C4-2B (cell line): Measurements from ENCODE around the gene RAVER2.

Experiments used
- ZFX ChIP-seq: fragments of 450-650 bp; IDR thresholded peaks from 2 replicates; pipeline ENCODE4 v1.6.1; 2017
- TF ChIP-seq, protein P1 (sequence below): fragments of 450-650 bp; conservative IDR thresholded peaks from 2 replicates; pipeline ENCODE4 v1.5.1; 2017; ENCODE audit warnings: mild to moderate bottlenecking

DNA sequence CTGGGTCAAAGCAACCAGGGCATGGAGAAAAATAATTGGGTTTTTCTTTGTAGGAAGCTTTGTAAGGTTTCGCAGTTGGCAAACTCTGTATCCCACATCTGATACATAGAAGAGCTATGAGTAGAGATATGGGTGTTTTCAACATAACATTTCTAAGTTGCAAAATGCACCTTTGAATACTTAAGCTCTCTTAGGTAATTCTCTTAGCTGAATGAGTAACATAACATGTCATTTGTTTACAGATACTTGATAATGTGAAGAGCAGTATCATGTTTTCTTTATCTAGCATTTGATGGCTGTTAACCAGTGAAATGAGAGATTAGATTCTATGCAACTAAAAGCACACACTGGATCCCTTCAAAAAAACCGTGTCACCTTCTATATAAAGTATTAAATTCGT lies 21.6 kb downstream of the RAVER2 start:
- TF ChIP-seq, protein P1, sequence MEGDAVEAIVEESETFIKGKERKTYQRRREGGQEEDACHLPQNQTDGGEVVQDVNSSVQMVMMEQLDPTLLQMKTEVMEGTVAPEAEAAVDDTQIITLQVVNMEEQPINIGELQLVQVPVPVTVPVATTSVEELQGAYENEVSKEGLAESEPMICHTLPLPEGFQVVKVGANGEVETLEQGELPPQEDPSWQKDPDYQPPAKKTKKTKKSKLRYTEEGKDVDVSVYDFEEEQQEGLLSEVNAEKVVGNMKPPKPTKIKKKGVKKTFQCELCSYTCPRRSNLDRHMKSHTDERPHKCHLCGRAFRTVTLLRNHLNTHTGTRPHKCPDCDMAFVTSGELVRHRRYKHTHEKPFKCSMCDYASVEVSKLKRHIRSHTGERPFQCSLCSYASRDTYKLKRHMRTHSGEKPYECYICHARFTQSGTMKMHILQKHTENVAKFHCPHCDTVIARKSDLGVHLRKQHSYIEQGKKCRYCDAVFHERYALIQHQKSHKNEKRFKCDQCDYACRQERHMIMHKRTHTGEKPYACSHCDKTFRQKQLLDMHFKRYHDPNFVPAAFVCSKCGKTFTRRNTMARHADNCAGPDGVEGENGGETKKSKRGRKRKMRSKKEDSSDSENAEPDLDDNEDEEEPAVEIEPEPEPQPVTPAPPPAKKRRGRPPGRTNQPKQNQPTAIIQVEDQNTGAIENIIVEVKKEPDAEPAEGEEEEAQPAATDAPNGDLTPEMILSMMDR, result no peak
- TF ChIP-seq ZFX, result no peak
